ENCODE data around the gene EIPR1. TPM values are rescaled to one million over a fixed set of nuclear protein-coding genes. Genes with fewer than 3 reads are reported as not detected.

The EIPR1 gene
- total and polyA plus RNA-seq, 2 of the 13 experiments (the other 11 are each of a cell fraction or from before 2014, with no cell fraction given) = 70.0 to 96.3 TPM

DNA sequence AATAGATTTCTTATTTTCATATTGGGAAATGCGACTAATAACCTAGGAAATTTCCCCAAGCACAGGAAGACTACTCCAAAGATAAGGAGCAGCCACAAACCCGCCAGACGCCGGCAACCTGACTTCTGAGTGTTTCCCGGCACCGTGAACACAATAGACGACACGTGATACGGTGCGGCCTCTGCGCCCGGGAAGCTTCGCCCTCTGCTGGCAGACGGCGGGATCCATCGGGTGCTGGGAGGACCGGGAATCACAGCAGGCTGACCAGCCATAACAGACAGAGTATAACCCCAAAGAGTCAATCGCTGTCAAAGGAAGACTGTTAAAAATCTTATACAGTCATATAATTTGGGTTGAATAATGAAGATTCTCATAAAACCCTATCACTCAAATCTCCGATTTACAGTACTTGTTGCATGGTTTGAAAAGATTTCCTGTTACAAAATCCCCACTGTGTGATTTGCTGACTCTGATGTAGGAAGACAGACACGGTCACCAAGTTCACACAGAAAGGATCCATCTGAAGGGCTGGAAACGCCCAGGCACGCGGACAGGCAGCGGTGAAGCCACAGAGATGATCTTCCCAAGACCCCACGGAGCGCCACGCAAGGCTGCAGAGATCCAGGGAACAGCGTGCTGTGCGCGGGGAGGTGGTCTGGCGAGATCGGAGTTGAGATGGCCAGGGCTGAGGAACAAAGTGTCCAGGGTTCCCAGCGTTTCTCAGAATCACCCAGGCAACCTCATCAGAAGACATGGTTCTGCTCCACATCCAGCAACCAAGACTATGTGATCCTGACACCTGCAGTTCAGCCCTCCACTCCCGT, 73.8 kb downstream of the EIPR1 start (continued):
- TF ChIP-seq, protein P1, sequence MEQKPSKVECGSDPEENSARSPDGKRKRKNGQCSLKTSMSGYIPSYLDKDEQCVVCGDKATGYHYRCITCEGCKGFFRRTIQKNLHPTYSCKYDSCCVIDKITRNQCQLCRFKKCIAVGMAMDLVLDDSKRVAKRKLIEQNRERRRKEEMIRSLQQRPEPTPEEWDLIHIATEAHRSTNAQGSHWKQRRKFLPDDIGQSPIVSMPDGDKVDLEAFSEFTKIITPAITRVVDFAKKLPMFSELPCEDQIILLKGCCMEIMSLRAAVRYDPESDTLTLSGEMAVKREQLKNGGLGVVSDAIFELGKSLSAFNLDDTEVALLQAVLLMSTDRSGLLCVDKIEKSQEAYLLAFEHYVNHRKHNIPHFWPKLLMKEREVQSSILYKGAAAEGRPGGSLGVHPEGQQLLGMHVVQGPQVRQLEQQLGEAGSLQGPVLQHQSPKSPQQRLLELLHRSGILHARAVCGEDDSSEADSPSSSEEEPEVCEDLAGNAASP (CRISPR knock-in tag; IDR thresholded peaks at IDR 0.05; ENCODE audit: borderline replicate concordance) = peak; percentile 71; the same call in 1 of the 2 replicates
- TF ChIP-seq ATF7-NPFF (CRISPR knock-in tag; IDR thresholded peaks at IDR 0.05; ENCODE audit: low read depth) = no peak
- no peak for TF ChIP-seq RORA (CRISPR knock-in tag; IDR thresholded peaks at IDR 0.05)
- TF ChIP-seq RFX5 (IDR thresholded peaks at IDR 0.05; ENCODE audit: low read depth, low read length) = no peak
- TF ChIP-seq TOPORS (CRISPR knock-in tag; IDR thresholded peaks at IDR 0.05) = no peak
- TF ChIP-seq MTA1 (CRISPR knock-in tag; IDR thresholded peaks at IDR 0.05; ENCODE audit: borderline replicate concordance) = no peak
- TF ChIP-seq, protein P2, sequence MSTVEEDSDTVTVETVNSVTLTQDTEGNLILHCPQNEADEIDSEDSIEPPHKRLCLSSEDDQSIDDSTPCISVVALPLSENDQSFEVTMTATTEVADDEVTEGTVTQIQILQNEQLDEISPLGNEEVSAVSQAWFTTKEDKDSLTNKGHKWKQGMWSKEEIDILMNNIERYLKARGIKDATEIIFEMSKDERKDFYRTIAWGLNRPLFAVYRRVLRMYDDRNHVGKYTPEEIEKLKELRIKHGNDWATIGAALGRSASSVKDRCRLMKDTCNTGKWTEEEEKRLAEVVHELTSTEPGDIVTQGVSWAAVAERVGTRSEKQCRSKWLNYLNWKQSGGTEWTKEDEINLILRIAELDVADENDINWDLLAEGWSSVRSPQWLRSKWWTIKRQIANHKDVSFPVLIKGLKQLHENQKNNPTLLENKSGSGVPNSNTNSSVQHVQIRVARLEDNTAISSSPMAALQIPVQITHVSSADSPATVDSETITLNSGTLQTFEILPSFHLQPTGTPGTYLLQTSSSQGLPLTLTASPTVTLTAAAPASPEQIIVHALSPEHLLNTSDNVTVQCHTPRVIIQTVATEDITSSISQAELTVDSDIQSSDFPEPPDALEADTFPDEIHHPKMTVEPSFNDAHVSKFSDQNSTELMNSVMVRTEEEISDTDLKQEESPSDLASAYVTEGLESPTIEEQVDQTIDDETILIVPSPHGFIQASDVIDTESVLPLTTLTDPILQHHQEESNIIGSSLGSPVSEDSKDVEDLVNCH (CRISPR knock-in tag; IDR thresholded peaks at IDR 0.05) = no peak
- no peak for TF ChIP-seq SMARCE1 (IDR thresholded peaks at IDR 0.05; ENCODE audit: borderline replicate concordance)
- TF ChIP-seq, protein P3, sequence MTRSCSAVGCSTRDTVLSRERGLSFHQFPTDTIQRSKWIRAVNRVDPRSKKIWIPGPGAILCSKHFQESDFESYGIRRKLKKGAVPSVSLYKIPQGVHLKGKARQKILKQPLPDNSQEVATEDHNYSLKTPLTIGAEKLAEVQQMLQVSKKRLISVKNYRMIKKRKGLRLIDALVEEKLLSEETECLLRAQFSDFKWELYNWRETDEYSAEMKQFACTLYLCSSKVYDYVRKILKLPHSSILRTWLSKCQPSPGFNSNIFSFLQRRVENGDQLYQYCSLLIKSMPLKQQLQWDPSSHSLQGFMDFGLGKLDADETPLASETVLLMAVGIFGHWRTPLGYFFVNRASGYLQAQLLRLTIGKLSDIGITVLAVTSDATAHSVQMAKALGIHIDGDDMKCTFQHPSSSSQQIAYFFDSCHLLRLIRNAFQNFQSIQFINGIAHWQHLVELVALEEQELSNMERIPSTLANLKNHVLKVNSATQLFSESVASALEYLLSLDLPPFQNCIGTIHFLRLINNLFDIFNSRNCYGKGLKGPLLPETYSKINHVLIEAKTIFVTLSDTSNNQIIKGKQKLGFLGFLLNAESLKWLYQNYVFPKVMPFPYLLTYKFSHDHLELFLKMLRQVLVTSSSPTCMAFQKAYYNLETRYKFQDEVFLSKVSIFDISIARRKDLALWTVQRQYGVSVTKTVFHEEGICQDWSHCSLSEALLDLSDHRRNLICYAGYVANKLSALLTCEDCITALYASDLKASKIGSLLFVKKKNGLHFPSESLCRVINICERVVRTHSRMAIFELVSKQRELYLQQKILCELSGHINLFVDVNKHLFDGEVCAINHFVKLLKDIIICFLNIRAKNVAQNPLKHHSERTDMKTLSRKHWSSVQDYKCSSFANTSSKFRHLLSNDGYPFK (CRISPR knock-in tag; IDR thresholded peaks at IDR 0.05; ENCODE audit: borderline replicate concordance) = no peak
- TF ChIP-seq ZC3H4 (CRISPR knock-in tag; IDR thresholded peaks at IDR 0.05; ENCODE audit: borderline replicate concordance) = no peak
- no peak for TF ChIP-seq ZNF775 (CRISPR knock-in tag; IDR thresholded peaks at IDR 0.05; ENCODE audit: borderline replicate concordance)
- TF ChIP-seq STAG1 (CRISPR knock-in tag; IDR thresholded peaks at IDR 0.05) = peak; percentile 94
- TF ChIP-seq GZF1 (CRISPR knock-in tag; IDR thresholded peaks at IDR 0.05) = no peak
- no peak; the same call in 1 of the 2 replicates for TF ChIP-seq ZNF83 (CRISPR knock-in tag; IDR thresholded peaks at IDR 0.05; ENCODE audit: borderline replicate concordance)
- no peak for TF ChIP-seq PHB2 (IDR thresholded peaks at IDR 0.05; ENCODE audit: partially characterized antibody)

Data from HepG2 (cell line).